Naive thymus-derived CD4-positive, alpha-beta T cell (primary cell): Measurements from ENCODE around the gene HSD17B14. TPM values are rescaled to one million over a fixed set of nuclear protein-coding genes. Genes with fewer than 3 reads are reported as not detected.
A peak's percentile ranks its signal among the peaks of the same experiment; 100 is the strongest.
"Not testable (repeated sequence)": the region's sequence is repeated elsewhere in the genome, so short reads cannot be mapped to it uniquely, and the experiment has no call there.

Experiments
- ATAC-seq: fragments of 150-1000 bp; cut with Tn5 transposase; 2 replicates; pipeline ENCODE4 v1.10.0; 2021; ENCODE audit warnings: mild to moderate bottlenecking, moderate library complexity
- CTCF ChIA-PET: fragments of 350-600 bp; sonication (Branson Sonifier 250); formaldehyde crosslinking; loops from one replicate; lab custom pipeline; 2021; ENCODE audit warnings: antibody characterized with exemption; lab: Charles Lee
- POLR2A ChIA-PET: fragments of 350-600 bp; sonication (Branson Sonifier 250); formaldehyde crosslinking; loops from one replicate; lab custom pipeline; 2021; ENCODE audit warnings: antibody characterized with exemption, inconsistent platforms; lab: Charles Lee
- DNase-seq, 9 donors: peaks; one replicate each; pipeline versions ENCODE4 v3.0.0 to v3.0.0-alpha.2; 2020 to 2022; ENCODE audit warnings: mixed read lengths in 1 of 9
- H3K27ac ChIP-seq: one replicate; pipeline ENCODE4 v1.7.0; 2013; ENCODE audit warnings: mild to moderate bottlenecking, low read depth, low read length, moderate library complexity
- H3K27me3 ChIP-seq, 2 donors: one replicate each; pipeline ENCODE4 v1.7.0; 2013; ENCODE audit warnings: low read length in 2 of 2, mild to moderate bottlenecking in 2 of 2, moderate library complexity in 2 of 2; ENCODE audit not compliant: control insufficient read depth in 2 of 2, insufficient read depth in 2 of 2
- H3K36me3 ChIP-seq, 3 experiments: 1 replicate in 2 of 3; 2 replicates in 1 of 3; pipeline ENCODE4 v1.7.0; 2013; ENCODE audit warnings: low read length in 3 of 3, mild to moderate bottlenecking in 3 of 3, moderate library complexity in 1 of 3; ENCODE audit not compliant: insufficient read depth in 3 of 3, control insufficient read depth in 2 of 3
- H3K4me1 ChIP-seq, 2 donors: one replicate each; pipeline ENCODE4 v1.7.0; 2013; ENCODE audit warnings: low read length in 2 of 2, mild to moderate bottlenecking in 2 of 2, moderate library complexity in 1 of 2; ENCODE audit not compliant: control insufficient read depth in 2 of 2, insufficient read depth in 2 of 2
- H3K4me3 ChIP-seq: 2 replicates; pipeline ENCODE4 v1.7.0; 2013; ENCODE audit warnings: mild to moderate bottlenecking, low read length
- H3K9me3 ChIP-seq, 3 experiments: 1 replicate in 2 of 3; 2 replicates in 1 of 3; pipeline ENCODE4 v1.7.0; 2013; ENCODE audit warnings: low read length in 3 of 3; ENCODE audit not compliant: control insufficient read depth in 2 of 3
- H3K27ac Mint-ChIP-seq, 9 donors: one replicate each; pipeline ENCODE4 v1.8.0; 2020 to 2022; ENCODE audit warnings: mixed read lengths in 9 of 9, mild to moderate bottlenecking in 8 of 9, moderate library complexity in 5 of 9, inconsistent platforms in 2 of 9
- H3K27me3 Mint-ChIP-seq, 5 donors: one replicate each; pipeline ENCODE4 v1.8.0; 2021 to 2022; ENCODE audit warnings: mixed read lengths in 5 of 5, mild to moderate bottlenecking in 1 of 5
- H3K36me3 Mint-ChIP-seq, 5 donors: one replicate each; pipeline ENCODE4 v1.8.0; 2020 to 2022; ENCODE audit warnings: mixed read lengths in 5 of 5, mild to moderate bottlenecking in 3 of 5, inconsistent platforms in 1 of 5
- H3K4me1 Mint-ChIP-seq, 7 donors: one replicate each; pipeline ENCODE4 v1.8.0; 2020 to 2022; ENCODE audit warnings: mixed read lengths in 7 of 7, mild to moderate bottlenecking in 3 of 7, inconsistent platforms in 1 of 7
- H3K4me3 Mint-ChIP-seq, 10 donors: one replicate each; pipeline ENCODE4 v1.8.0; 2020 to 2022; ENCODE audit warnings: mild to moderate bottlenecking in 10 of 10, mixed read lengths in 10 of 10, moderate library complexity in 6 of 10, inconsistent platforms in 2 of 10
- H3K9me3 Mint-ChIP-seq, 11 donors: one replicate each; pipeline ENCODE4 v1.8.0; 2020 to 2022; ENCODE audit warnings: mixed read lengths in 11 of 11, mild to moderate bottlenecking in 4 of 11, inconsistent platforms in 1 of 11, moderate library complexity in 1 of 11
- intact Hi-C, 2 donors: fragments of 100-400 bp; cut with micrococcal nuclease; formaldehyde crosslinking; loops; one replicate each; pipeline ENCODE4 v1.15.1; 2023
- polyA plus RNA-seq, 2 donors: library from polyadenylated mRNA; unstranded; fragments of 300-500 nt; fragmentation: Illumina TruSeq; gene quantifications; one replicate each; pipeline ENCODE4 v1.2.3, GENCODE V29; 2021
- total RNA-seq, 6 experiments: library from RNA in 5 of 6; stranded (reverse) in 5 of 6; gene quantifications; 1 replicate in 5 of 6; 2 replicates in 1 of 6; pipeline ENCODE4 v1.2.3 and lab custom pipeline; 2021 to 2026

The HSD17B14 gene
- total and polyA plus RNA-seq, 7 experiments from 2014 or later = 0.38 to 2.9 (median 1.2) TPM; not detected in 1

DNA sequence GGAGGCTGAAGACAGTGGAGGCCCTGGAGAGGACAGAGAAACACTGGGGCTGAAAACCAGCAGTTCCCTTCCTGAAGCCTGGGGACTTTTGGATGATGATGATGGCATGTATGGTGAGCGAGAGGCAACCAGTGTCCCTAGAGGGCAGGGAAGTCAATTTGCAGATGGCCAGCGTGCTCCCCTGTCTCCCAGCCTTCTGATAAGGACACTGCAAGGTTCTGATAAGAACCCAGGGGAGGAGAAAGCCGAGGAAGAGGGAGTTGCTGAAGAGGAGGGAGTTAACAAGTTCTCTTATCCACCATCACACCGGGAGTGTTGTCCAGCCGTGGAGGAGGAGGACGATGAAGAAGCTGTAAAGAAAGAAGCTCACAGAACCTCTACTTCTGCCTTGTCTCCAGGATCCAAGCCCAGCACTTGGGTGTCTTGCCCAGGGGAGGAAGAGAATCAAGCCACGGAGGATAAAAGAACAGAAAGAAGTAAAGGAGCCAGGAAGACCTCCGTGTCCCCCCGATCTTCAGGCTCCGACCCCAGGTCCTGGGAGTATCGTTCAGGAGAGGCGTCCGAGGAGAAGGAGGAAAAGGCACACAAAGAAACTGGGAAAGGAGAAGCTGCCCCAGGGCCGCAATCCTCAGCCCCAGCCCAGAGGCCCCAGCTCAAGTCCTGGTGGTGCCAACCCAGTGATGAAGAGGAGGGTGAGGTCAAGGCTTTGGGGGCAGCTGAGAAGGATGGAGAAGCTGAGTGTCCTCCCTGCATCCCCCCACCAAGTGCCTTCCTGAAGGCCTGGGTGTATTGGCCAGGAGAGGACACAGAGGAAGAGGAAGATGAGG lies 37.4 kb upstream of the HSD17B14 start:
- Mint-ChIP-seq H3K4me3 (peak overlapping the region; percentile 94 to 100 (median 98)), H3K4me1 (peaks cover 26 to 60% (median 41%) of the 10 kb centered on the region in 7 donors), H3K27ac (peak overlapping the region; percentile 94 to 100 (median 99)), H3K9me3 (peaks cover 0 to 15% (median 0%) of the 10 kb centered on the region in 11 donors), H3K36me3 (peaks cover 0 to 41% (median 13%) of the 10 kb centered on the region in 5 donors), H3K27me3 (peaks cover 0 to 8% (median 0%) of the 10 kb centered on the region in 5 donors)
- peaks cover 0 to 33% (median 0%) of the 10 kb centered on the region in 3 experiments for H3K36me3 ChIP-seq
- ATAC-seq (no peak), DNase-seq (peak in 5 of 9 donors; percentile 21 to 36 (median 28))
- peak overlapping the region; percentile 86 for H3K4me3 ChIP-seq
- H3K27ac ChIP-seq = peak overlapping the region; percentile 99
- POLR2A ChIA-PET = interaction anchor here (0.6 to 3.3 kb wide), 13 partner anchors 22 to 228 kb away, joined by 3 to 13 read pairs (median 4); partner anchors contain the start of genes DHDH, FTL, NUCB1 and RUVBL2
- no peaks in the 10 kb centered on the region for H3K9me3 ChIP-seq
- H3K27me3 ChIP-seq = no peaks in the 10 kb centered on the region
- intact Hi-C loops = loop anchor here (1.0 to 5.0 kb wide), 11 partner anchors 59 to 1761 kb away; partner anchors contain the start of genes BAX (in 2 of the 2), FTL (in 2 of the 2), DBP (in 1 of the 2) and DHDH (in 1 of the 2)
- peaks cover 34 to 36% of the 10 kb centered on the region in 2 donors for H3K4me1 ChIP-seq
- CTCF ChIA-PET = interaction anchor here (0.7 to 4.9 kb wide), 2 partner anchors 27 to 97 kb away, joined by 3 to 16 read pairs; no protein-coding TSS in a partner anchor

DNA sequence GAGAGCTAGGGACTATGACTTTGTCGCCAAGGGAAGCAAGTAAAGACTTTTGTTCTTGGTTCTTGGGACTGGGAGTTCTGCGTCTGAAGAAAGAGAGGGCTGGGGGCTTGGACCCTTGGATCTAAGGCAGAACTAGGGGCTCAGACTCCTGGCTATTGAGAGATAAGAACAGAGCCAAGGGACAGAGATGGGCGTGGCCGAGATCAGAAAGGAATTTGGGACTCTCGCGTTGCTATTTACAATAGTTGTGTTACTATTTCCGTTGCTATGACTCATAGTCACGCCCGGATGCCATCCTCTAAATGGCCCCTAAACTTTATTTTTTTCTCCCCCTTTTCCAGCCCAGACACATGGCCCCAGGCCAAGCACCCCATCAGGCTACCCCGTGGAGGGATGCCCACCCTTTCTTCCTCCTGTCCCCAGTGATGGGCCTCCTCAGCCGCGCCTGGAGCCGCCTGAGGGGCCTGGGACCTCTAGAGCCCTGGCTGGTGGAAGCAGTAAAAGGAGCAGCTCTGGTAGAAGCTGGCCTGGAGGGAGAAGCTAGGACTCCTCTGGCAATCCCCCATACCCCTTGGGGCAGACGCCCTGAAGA lies 36.7 kb upstream of the HSD17B14 start:
- POLR2A ChIA-PET = interaction anchor here (0.7 to 3.3 kb wide), 13 partner anchors 9 to 228 kb away, joined by 3 to 13 read pairs (median 5); partner anchors contain the start of genes DHDH, NUCB1 and RUVBL2
- Mint-ChIP-seq H3K4me1 (peaks cover 30 to 57% (median 41%) of the 10 kb centered on the region in 7 donors), H3K36me3 (peaks cover 0 to 37% (median 13%) of the 10 kb centered on the region in 5 donors)

DNA sequence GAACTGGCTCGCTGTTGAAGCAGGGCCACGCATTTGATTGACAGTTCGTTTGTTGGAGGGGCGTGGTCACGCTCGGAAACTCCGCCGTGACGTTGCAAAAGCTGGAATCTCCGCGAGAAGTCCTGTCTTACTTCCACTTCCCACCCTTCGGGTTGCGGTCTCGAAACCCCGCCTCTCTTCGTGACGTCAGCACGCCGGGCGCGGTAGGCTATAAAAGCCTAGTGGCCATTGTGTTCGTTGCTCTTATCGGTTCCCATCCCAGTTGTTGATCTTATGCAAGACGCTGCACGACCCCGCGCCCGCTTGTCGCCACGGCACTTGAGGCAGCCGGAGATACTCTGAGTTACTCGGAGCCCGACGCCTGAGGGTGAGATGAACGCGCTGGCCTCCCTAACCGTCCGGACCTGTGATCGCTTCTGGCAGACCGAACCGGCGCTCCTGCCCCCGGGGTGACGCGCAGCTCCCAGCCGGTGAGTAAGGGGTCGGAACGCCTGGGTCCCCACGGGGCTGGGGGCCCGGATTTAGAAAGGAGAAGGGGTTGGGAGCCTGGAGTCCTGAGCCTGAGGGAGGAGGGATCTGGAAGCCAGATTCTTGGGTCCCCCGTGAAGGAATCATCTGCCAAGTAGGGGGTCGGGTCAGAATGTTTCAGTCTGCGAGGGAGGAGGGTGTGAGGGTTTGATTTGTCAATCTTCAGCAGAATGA lies 36.0 kb upstream of the HSD17B14 start, which contains the start of gene PPP1R15A:
TSS of gene PPP1R15A (plus strand) at position 240 of the 702 bp plus-strand sequence. CDS start 813 bp downstream, outside the sequence.
- intact Hi-C loops = loop anchor here (1.0 to 5.0 kb wide), 10 partner anchors 14 to 1760 kb away; partner anchors contain the start of genes DHDH (in 2 of the 2), FTL (in 1 of the 2), GYS1 (in 1 of the 2) and PNKP (in 1 of the 2)
- Mint-ChIP-seq H3K27ac (peak within 1 kb of the TSS; percentile 94 to 100 (median 99)), H3K9me3 (peaks cover 0 to 12% (median 0%) of the 10 kb centered on the region in 11 donors), H3K36me3 (peaks cover 0 to 32% (median 13%) of the 10 kb centered on the region in 5 donors), H3K4me1 (peaks cover 31 to 51% (median 41%) of the 10 kb centered on the region in 7 donors), H3K27me3 (peaks cover 0 to 14% (median 0%) of the 10 kb centered on the region in 5 donors), H3K4me3 (peak within 1 kb of the TSS; percentile 94 to 100 (median 98))
- DNase-seq = peak; percentile 96 to 99 (median 98)
- no peaks in the 10 kb centered on the region for H3K9me3 ChIP-seq
- peaks cover 34 to 36% of the 10 kb centered on the region in 2 donors for H3K4me1 ChIP-seq
- CTCF ChIA-PET = interaction anchor here (1.1 to 4.9 kb wide), 2 partner anchors 28 to 99 kb away, joined by 4 to 16 read pairs; partner anchors contain the start of gene NUCB1
- POLR2A ChIA-PET = interaction anchor here (0.6 to 2.3 kb wide), 14 partner anchors 9 to 121 kb away, joined by 3 to 12 read pairs (median 4); partner anchors contain the start of genes DHDH, NUCB1 and RUVBL2
- ATAC-seq = peak; percentile 58
- peaks cover 0 to 33% (median 0%) of the 10 kb centered on the region in 3 experiments for H3K36me3 ChIP-seq
- H3K4me3 ChIP-seq = peak within 1 kb of the TSS; percentile 86
- H3K27me3 ChIP-seq = no peaks in the 10 kb centered on the region
- H3K27ac ChIP-seq = peak within 1 kb of the TSS; percentile 99

More for the DNA sequence above, 36.7 kb upstream of the HSD17B14 start:
- Histone ChIP-seq H3K36me3 (peaks cover 0 to 33% (median 0%) of the 10 kb centered on the region in 3 experiments), H3K27me3 (no peaks in the 10 kb centered on the region), H3K4me3 (peak overlapping the region; percentile 86), H3K9me3 (no peaks in the 10 kb centered on the region), H3K27ac (peak overlapping the region; percentile 99), H3K4me1 (peaks cover 34 to 36% of the 10 kb centered on the region in 2 donors)
- H3K4me3 Mint-ChIP-seq = peak overlapping the region; percentile 94 to 100 (median 98)
- peaks cover 0 to 12% (median 0%) of the 10 kb centered on the region in 11 donors for H3K9me3 Mint-ChIP-seq
- H3K27ac Mint-ChIP-seq = peak overlapping the region; percentile 94 to 100 (median 99)
- peaks cover 0 to 12% (median 0%) of the 10 kb centered on the region in 5 donors for H3K27me3 Mint-ChIP-seq
- CTCF ChIA-PET = interaction anchor here (4.9 kb wide), 1 partner anchor 98 kb away, joined by 16 read pairs; no protein-coding TSS in a partner anchor
- intact Hi-C loops = loop anchor here (1.0 to 5.0 kb wide), 13 partner anchors 15 to 1760 kb away; partner anchors contain the start of genes DHDH (in 2 of the 2), FTL (in 2 of the 2), BAX (in 1 of the 2) and DBP (in 1 of the 2)
- peak; percentile 57 to 89 (median 83) for DNase-seq
- ATAC-seq = peak; percentile 49

DNA sequence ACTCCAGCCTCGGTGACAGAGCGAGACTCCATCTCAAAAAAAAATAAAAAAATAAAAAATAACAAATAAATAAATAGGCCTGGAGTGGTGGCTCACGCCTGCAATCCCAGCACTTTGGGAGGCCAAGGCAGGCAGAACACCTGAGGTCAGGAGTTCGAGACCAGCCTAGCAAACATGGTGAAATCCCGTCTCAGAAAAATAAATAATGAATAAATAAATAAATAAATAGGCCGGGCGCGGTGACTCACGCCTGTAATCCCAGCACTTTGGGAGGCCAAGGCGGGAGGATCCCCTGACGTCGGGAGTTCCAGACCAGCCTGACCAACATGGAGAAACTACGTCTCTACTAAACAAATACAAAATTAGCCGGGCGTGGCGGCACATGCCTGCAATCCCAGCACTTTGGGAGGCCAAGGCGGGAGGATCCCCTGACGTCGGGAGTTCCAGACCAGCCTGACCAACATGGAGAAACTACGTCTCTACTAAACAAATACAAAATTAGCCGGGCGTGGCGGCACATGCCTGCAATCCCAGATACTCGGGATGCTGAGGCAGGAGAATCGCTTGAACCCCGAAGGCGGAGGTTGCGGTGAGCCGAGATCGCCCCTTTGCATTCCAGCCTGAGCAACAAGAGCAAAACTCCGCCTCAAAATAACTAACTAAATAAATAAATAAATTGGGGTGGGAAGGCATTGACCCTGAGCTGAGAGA lies 35.3 kb upstream of the HSD17B14 start:
- peak overlapping the region; percentile 94 to 100 (median 99) for H3K27ac Mint-ChIP-seq
- H3K9me3 ChIP-seq, H3K27me3 ChIP-seq, DNase-seq, ATAC-seq: not testable (repeated sequence)
- H3K27me3 Mint-ChIP-seq = peaks cover 0 to 19% (median 0%) of the 10 kb centered on the region in 5 donors
- Histone ChIP-seq H3K36me3 (peaks cover 0 to 33% (median 0%) of the 10 kb centered on the region in 3 experiments), H3K4me3 (peak overlapping the region; percentile 86), H3K27ac (peak overlapping the region; percentile 99), H3K4me1 (peaks cover 34 to 36% of the 10 kb centered on the region in 2 donors)
- intact Hi-C loops = loop anchor here (1.0 to 5.0 kb wide), 10 partner anchors 13 to 1759 kb away; partner anchors contain the start of genes DHDH (in 2 of the 2), FTL (in 1 of the 2), GYS1 (in 1 of the 2) and PNKP (in 1 of the 2)
- peaks cover 31 to 48% (median 41%) of the 10 kb centered on the region in 7 donors for H3K4me1 Mint-ChIP-seq
- CTCF ChIA-PET = interaction anchor here (1.1 to 4.9 kb wide), 2 partner anchors 28 to 99 kb away, joined by 4 to 16 read pairs; partner anchors contain the start of gene NUCB1
- peak overlapping the region; percentile 94 to 100 (median 98) for H3K4me3 Mint-ChIP-seq
- peaks cover 0 to 12% (median 0%) of the 10 kb centered on the region in 11 donors for H3K9me3 Mint-ChIP-seq
- POLR2A ChIA-PET = interaction anchor here (0.6 to 2.3 kb wide), 12 partner anchors 10 to 122 kb away, joined by 3 to 12 read pairs (median 4); partner anchors contain the start of genes NUCB1 and RUVBL2
- H3K36me3 Mint-ChIP-seq = peaks cover 0 to 32% (median 13%) of the 10 kb centered on the region in 5 donors

DNA sequence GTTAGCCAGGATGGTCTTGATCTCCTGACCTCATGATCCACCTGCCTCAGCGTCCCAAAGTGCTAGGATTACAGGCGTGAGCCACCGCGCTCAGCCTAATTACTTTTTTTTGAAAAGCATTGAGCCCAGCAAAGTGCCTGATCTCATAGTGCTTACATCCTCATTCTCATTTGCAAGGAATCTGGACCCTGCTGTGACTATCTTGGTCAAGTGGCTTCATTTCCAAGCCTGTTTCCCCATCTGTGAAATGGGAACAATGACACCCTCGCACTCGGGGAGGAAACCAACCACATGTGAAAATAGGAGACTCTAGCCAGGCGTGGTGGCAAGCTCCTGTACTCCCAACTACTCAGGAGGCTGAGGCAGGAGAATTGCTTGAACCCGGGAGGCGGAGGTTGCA lies 33.8 kb upstream of the HSD17B14 start:
- H3K27ac Mint-ChIP-seq = no peak overlapping the region
- H3K36me3 ChIP-seq = peaks cover 0 to 21% (median 0%) of the 10 kb centered on the region in 3 experiments
- peaks cover 0 to 5% (median 0%) of the 10 kb centered on the region in 11 donors for H3K9me3 Mint-ChIP-seq
- H3K36me3 Mint-ChIP-seq = peaks cover 0 to 19% (median 8%) of the 10 kb centered on the region in 5 donors
- H3K4me3 ChIP-seq = no peak overlapping the region
- no peak overlapping the region for H3K27ac ChIP-seq
- H3K27me3 ChIP-seq = no peaks in the 10 kb centered on the region
- DNase-seq = no peak
- H3K4me3 Mint-ChIP-seq = no peak overlapping the region
- ChIA-PET POLR2A (no interaction called here), CTCF (interaction anchor here (0.6 kb wide), 1 partner anchor 131 kb away, joined by 5 read pairs; no protein-coding TSS in a partner anchor)
- intact Hi-C loops = loop anchor here in 1 of 2 donors (5.0 kb wide), 1 partner anchor 62 kb away; the partner anchor contains the start of gene DHDH
- peaks cover 23 to 33% (median 27%) of the 10 kb centered on the region in 7 donors for H3K4me1 Mint-ChIP-seq
- H3K4me1 ChIP-seq = peaks cover 20 to 26% of the 10 kb centered on the region in 2 donors
- H3K27me3 Mint-ChIP-seq = peaks cover 0 to 21% (median 0%) of the 10 kb centered on the region in 5 donors
- no peaks in the 10 kb centered on the region for H3K9me3 ChIP-seq
- no peak for ATAC-seq
